IMR-90 (cell line): ENCODE results near the gene DVL1. TPM values are rescaled to one million over a fixed set of nuclear protein-coding genes. Genes with fewer than 3 reads are reported as not detected.

Source experiments
- ATAC-seq: fragments of 200-7000 bp; cut with Tn5 transposase; 2 replicates; pipeline ENCODE4 v1.9.1; 2020; ENCODE audit warnings: low read depth, mild to moderate bottlenecking, moderate library complexity
- BruUV-seq: library from RNA; stranded (reverse); fragments of 400-500 nt; replicated peaks from 2 replicates; lab custom pipeline; 2021; lab: Mats Ljungman, UMichigan
- CTCF ChIA-PET: fragments of 300-600 bp; formaldehyde crosslinking; extraction: SDS; loops from one replicate; lab custom pipeline; 2021; ENCODE audit warnings: antibody characterized with exemption; lab: Yijun Ruan, JAX
- POLR2A ChIA-PET: fragments of 300-600 bp; sonication (Branson Sonifier 250); formaldehyde crosslinking; loops from one replicate; lab custom pipeline; 2022; ENCODE audit warnings: antibody characterized with exemption; ENCODE audit not compliant: unreplicated experiment; lab: Charles Lee
- DNase-seq: peaks from one replicate; pipeline ENCODE4 v3.0.0; 2013
- H2AFZ ChIP-seq: replicated peaks from 2 replicates; pipeline ENCODE3; 2013; ENCODE audit warnings: low read length, mild to moderate bottlenecking; ENCODE audit not compliant: poor library complexity
- H2AK5ac ChIP-seq: 2 replicates; pipeline ENCODE4 v1.6.1; 2013; ENCODE audit warnings: low read depth, low read length, inconsistent platforms
- H2AK9ac ChIP-seq: replicated peaks from 2 replicates; pipeline ENCODE3; 2013; ENCODE audit warnings: mild to moderate bottlenecking, low read depth, low read length, moderate library complexity; ENCODE audit not compliant: poor library complexity
- H2BK120ac ChIP-seq: 2 replicates; pipeline ENCODE4 v1.6.1; 2013; ENCODE audit warnings: low read depth, low read length, inconsistent platforms
- H2BK15ac ChIP-seq: 3 replicates; pipeline ENCODE4 v1.6.1; 2013; ENCODE audit warnings: low read depth, low read length, inconsistent platforms
- H2BK20ac ChIP-seq: 2 replicates; pipeline ENCODE4 v1.6.1; 2013; ENCODE audit warnings: low read depth, mild to moderate bottlenecking, inconsistent platforms, low read length, moderate library complexity
- H2BK5ac ChIP-seq: 2 replicates; pipeline ENCODE4 v1.6.1; 2013; ENCODE audit warnings: mild to moderate bottlenecking, low read depth, low read length, inconsistent platforms; ENCODE audit not compliant: poor library complexity, severe bottlenecking
- H3K14ac ChIP-seq: replicated peaks from 2 replicates; pipeline ENCODE4 v1.6.1; 2013; ENCODE audit warnings: low read depth, low read length, inconsistent platforms
- H3K18ac ChIP-seq: 2 replicates; pipeline ENCODE4 v1.6.1; 2013; ENCODE audit warnings: low read depth, low read length, control low read depth
- H3K23ac ChIP-seq: 2 replicates; pipeline ENCODE4 v1.6.1; 2013; ENCODE audit warnings: low read depth, low read length, inconsistent platforms
- H3K27ac ChIP-seq: 2 replicates; pipeline ENCODE4 v1.5.1; 2013; ENCODE audit warnings: mild to moderate bottlenecking, control low read depth, low read length; ENCODE audit not compliant: insufficient read depth
- H3K27me3 ChIP-seq: 2 replicates; pipeline ENCODE4 v1.6.1; 2013; ENCODE audit warnings: low read length; ENCODE audit not compliant: control insufficient read depth, insufficient read depth
- H3K36me3 ChIP-seq: 2 replicates; pipeline ENCODE4 v1.6.1; 2013; ENCODE audit warnings: low read length, mixed read lengths; ENCODE audit not compliant: control insufficient read depth, insufficient read depth
- H3K4ac ChIP-seq: 2 replicates; pipeline ENCODE4 v1.6.1; 2013; ENCODE audit warnings: low read depth, low read length, inconsistent platforms
- H3K4me1 ChIP-seq: 2 replicates; pipeline ENCODE4 v1.6.1; 2013; ENCODE audit warnings: low read length, mixed read lengths; ENCODE audit not compliant: control insufficient read depth, insufficient read depth
- H3K4me2 ChIP-seq: 2 replicates; pipeline ENCODE4 v1.6.1; 2013; ENCODE audit warnings: low read depth, mild to moderate bottlenecking, control low read depth, low read length, moderate library complexity
- H3K4me3 ChIP-seq: 2 replicates; pipeline ENCODE4 v1.5.1; 2013; ENCODE audit warnings: low read depth, mild to moderate bottlenecking, control low read depth, low read length, moderate library complexity; ENCODE audit not compliant: insufficient read depth
- H3K56ac ChIP-seq: 2 replicates; pipeline ENCODE4 v1.6.1; 2013; ENCODE audit warnings: low read length, inconsistent platforms; ENCODE audit not compliant: insufficient read depth; ENCODE audit errors: extremely low read depth
- H3K79me1 ChIP-seq, 2 experiments: 2 replicates each; pipeline ENCODE4 v1.6.1; 2013; ENCODE audit warnings: low read length in 2 of 2, inconsistent platforms in 1 of 2, low read depth in 1 of 2
- H3K9ac ChIP-seq: 2 replicates; pipeline ENCODE4 v1.6.1; 2013; ENCODE audit warnings: low read depth, low read length, control low read depth
- H3K9me1 ChIP-seq: 2 replicates; pipeline ENCODE4 v1.6.1; 2013; ENCODE audit warnings: low read length, inconsistent platforms; ENCODE audit not compliant: insufficient read depth
- H3K9me3 ChIP-seq: 2 replicates; pipeline ENCODE4 v1.6.1; 2013; ENCODE audit warnings: low read length; ENCODE audit not compliant: control insufficient read depth, insufficient read depth
- H4K20me1 ChIP-seq: 2 replicates; pipeline ENCODE4 v1.6.1; 2013; ENCODE audit warnings: low read length, inconsistent platforms; ENCODE audit not compliant: insufficient read depth
- H4K5ac ChIP-seq: 2 replicates; pipeline ENCODE4 v1.6.1; 2013; ENCODE audit warnings: mild to moderate bottlenecking, low read depth, low read length, control low read depth
- H4K8ac ChIP-seq, 2 experiments: 2 replicates each; pipeline ENCODE4 v1.6.1; 2013; ENCODE audit warnings: low read depth in 2 of 2, low read length in 2 of 2, control low read depth in 1 of 2, inconsistent platforms in 1 of 2
- H4K91ac ChIP-seq: 2 replicates; pipeline ENCODE4 v1.6.1; 2013; ENCODE audit warnings: low read depth, low read length, inconsistent platforms; ENCODE audit not compliant: insufficient read depth
- BHLHE40 ChIP-seq: fragments of 150-350 bp; IDR thresholded peaks from 2 replicates; pipeline ENCODE4 v1.6.1; 2016; ENCODE audit warnings: mild to moderate bottlenecking, low read depth, low read length
- CHD1 ChIP-seq: IDR thresholded peaks from 2 replicates; pipeline ENCODE4 v1.6.1; 2012; ENCODE audit warnings: low read depth, low read length, improper control_type of control experiment
- FOS ChIP-seq: fragments of 150-350 bp; IDR thresholded peaks from 2 replicates; pipeline ENCODE4 v1.6.1; 2016; ENCODE audit warnings: low read depth, low read length
- MAFK ChIP-seq: IDR thresholded peaks from 2 replicates; pipeline ENCODE4 v1.6.1; 2012; ENCODE audit warnings: low read depth, low read length, improper control_type of control experiment
- MAZ ChIP-seq: IDR thresholded peaks from 2 replicates; pipeline ENCODE4 v1.6.1; 2012; ENCODE audit warnings: low read depth, mild to moderate bottlenecking, low read length, improper control_type of control experiment, moderate library complexity, borderline replicate concordance
- MXI1 ChIP-seq: IDR thresholded peaks from 2 replicates; pipeline ENCODE4 v1.6.1; 2012; ENCODE audit warnings: low read depth, mild to moderate bottlenecking, low read length, moderate library complexity, borderline replicate concordance
- NFE2L2 ChIP-seq: fragments of 150-350 bp; IDR thresholded peaks from 2 replicates; pipeline ENCODE4 v1.6.1; 2016; ENCODE audit warnings: low read depth, mild to moderate bottlenecking, low read length
- POLR2A ChIP-seq: IDR thresholded peaks from 2 replicates; pipeline ENCODE4 v1.6.1; 2012; ENCODE audit warnings: mild to moderate bottlenecking, low read depth, low read length
- RAD21 ChIP-seq: IDR thresholded peaks from 2 replicates; pipeline ENCODE4 v1.6.1; 2012; ENCODE audit warnings: low read length, improper control_type of control experiment
- RCOR1 ChIP-seq: IDR thresholded peaks from 2 replicates; pipeline ENCODE4 v1.6.1; 2012; ENCODE audit warnings: mild to moderate bottlenecking, low read length, improper control_type of control experiment; ENCODE audit not compliant: insufficient replicate concordance
- SMC3 ChIP-seq: fragments of 150-350 bp; IDR thresholded peaks from 2 replicates; pipeline ENCODE4 v1.6.1; 2016; ENCODE audit warnings: low read depth, mild to moderate bottlenecking, antibody characterized with exemption, low read length, moderate library complexity
- WGBS, 2 experiments: methylation state at CpG; one replicate each; pipeline versions ENCODE4 v1.1.5 to v1.1.7; 2013; ENCODE audit warnings: missing lambda C conversion rate in 2 of 2; ENCODE audit not compliant: insufficient read length in 1 of 2; ENCODE audit errors: extremely low coverage in 2 of 2; 5-methylcytosine and 5-hydroxymethylcytosine counted together
- dilution Hi-C: fragments of 300-500 bp; cut with HindIII; formaldehyde crosslinking; loops from one replicate; pipeline ENCODE4 v1.14.3; 2018; ENCODE audit warnings: low sequenced_read_pairs; ENCODE audit not compliant: unreplicated experiment
- in situ Hi-C: fragments of 300-500 bp; cut with MboI; formaldehyde crosslinking; loops from 3 replicates; pipeline ENCODE4 v1.14.3; 2019; ENCODE audit warnings: low sequenced_read_pairs, inconsistent platforms, mixed read lengths
- intact Hi-C: fragments of 100-400 bp; cut with micrococcal nuclease; formaldehyde crosslinking; loops from 2 replicates; pipeline ENCODE4 v1.10.0; 2022
- polyA plus RNA-seq, 3 experiments: library from polyadenylated mRNA; depleted of rRNA; stranded (reverse); fragments of >200 nt; gene quantifications; 2 replicates each; pipeline ENCODE4 v1.2.3, GENCODE V29; 2012; ENCODE audit warnings: low replicate concordance in 1 of 3
- total RNA-seq: library from RNA; depleted of rRNA; stranded (reverse); fragments of >200 nt; gene quantifications from 2 replicates; pipeline ENCODE4 v1.2.3, GENCODE V29; 2012
- TF ChIP-seq, protein P1 (sequence below): conservative IDR thresholded peaks from 2 replicates; pipeline ENCODE4 v1.5.1; 2012; ENCODE audit warnings: mild to moderate bottlenecking, low read depth, low read length, improper control_type of control experiment
- TF ChIP-seq, protein P2 (sequence below): fragments of 150-350 bp; IDR thresholded peaks from 2 replicates; pipeline ENCODE4 v1.6.1; 2016; ENCODE audit warnings: low read depth, mild to moderate bottlenecking, low read length, moderate library complexity, borderline replicate concordance
- TF ChIP-seq, protein P3 (sequence below): fragments of 150-350 bp; IDR thresholded peaks from 2 replicates; pipeline ENCODE4 v1.6.1; 2017; ENCODE audit warnings: mild to moderate bottlenecking, antibody characterized with exemption, low read length, low read depth

Gene DVL1
- total and polyA plus RNA-seq, 2 of the 4 experiments (the other 2 are of a cell fraction), result 27.2 to 35.9 TPM

DNA sequence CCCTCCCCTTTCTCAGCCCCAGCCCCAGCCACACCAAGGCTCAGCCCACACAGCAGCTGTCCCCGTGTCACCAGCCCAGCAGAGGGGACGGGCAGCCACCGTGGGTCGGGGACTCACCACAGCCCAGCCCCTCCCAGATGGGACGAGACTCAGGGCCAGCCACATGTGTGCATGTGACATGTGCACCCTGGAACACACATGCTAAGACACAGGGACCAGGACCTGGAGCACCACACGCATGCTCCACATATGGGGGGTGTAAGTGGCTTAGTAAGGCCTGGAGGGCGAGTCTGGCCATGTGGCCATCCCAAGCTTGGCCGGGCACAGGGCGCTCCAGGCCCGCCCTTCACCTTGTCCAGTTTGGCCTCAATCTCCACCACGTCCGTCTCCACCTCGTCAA, 45.5 kb downstream of the DVL1 start (continued):
- no peak for TF ChIP-seq BHLHE40

DNA sequence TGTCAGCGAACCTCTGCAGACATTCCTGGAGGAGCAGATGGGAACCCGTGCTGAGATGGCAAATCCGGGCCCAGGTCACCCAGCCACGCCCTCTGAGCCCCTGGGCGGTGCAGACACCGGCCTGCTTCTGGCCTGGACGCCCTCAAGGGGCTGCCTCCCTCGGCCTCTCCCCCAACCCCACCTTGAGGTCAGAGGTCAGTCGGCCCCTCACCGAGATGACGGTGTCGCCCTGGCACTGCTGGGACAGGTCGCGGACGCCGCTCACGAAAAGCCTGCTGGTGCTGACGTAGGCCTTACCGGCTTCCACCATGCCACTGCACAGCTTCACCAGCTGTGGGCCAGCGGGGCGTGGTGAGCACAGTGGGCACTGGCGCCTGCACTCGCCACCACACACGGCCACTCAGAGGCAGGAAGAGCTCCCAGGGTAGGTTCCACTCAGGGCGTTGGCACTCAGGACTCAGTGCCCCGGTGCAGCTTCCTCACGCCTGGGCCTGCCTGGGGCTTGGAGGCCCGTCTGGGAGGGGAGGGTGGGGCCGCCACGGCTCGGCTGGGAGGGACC, 46.2 kb downstream of the DVL1 start:
- ChIA-PET CTCF (interaction anchor here (0.7 kb wide), 1 partner anchor 27 kb away, joined by 3 read pairs; no protein-coding TSS in a partner anchor), POLR2A (no interaction called here)
- H2AFZ ChIP-seq, result no peak overlapping the region
- peaks cover 9% of the 10 kb centered on the region for H3K36me3 ChIP-seq
- no peak overlapping the region for H3K14ac ChIP-seq
- H3K4me3 ChIP-seq, result no peak overlapping the region
- peaks cover 25% of the 10 kb centered on the region for H3K4me1 ChIP-seq
- H4K5ac ChIP-seq, result no peak overlapping the region
- H3K27ac ChIP-seq, result no peak overlapping the region
- peaks cover 3% of the 10 kb centered on the region for H3K9me1 ChIP-seq
- no peak overlapping the region for H3K56ac ChIP-seq
- no peak overlapping the region for H3K9ac ChIP-seq
- no peak overlapping the region for H2BK5ac ChIP-seq
- peaks cover 3 to 53% of the 10 kb centered on the region in 2 experiments; a peak in 3 of 4 replicates for H3K79me1 ChIP-seq
- intact Hi-C loops, result no loop called here
- no peak overlapping the region for H3K4ac ChIP-seq
- H3K18ac ChIP-seq, result no peak overlapping the region
- DNase-seq, result no peak
- BruUV-seq, result no TSS peak
- no peak overlapping the region for H3K4me2 ChIP-seq
- H3K23ac ChIP-seq, result no peak overlapping the region
- dilution Hi-C loops, result no loop called here
- H4K20me1 ChIP-seq, result peaks cover 56% of the 10 kb centered on the region
- peak overlapping the region; percentile 76 for H2AK9ac ChIP-seq
- no peak overlapping the region for H4K91ac ChIP-seq
- no peaks in the 10 kb centered on the region for H3K27me3 ChIP-seq
- WGBS, 2 experiments, result 93% methylated on average over 14 of the region's 31 CpGs; no CpG with 5 or more reads in 1 of the 2 experiments
- H2AK5ac ChIP-seq, result peak overlapping the region; percentile 15; the same call in 1 of the 2 replicates
- no peak for ATAC-seq
- in situ Hi-C loops, result no loop called here
- H3K9me3 ChIP-seq, result no peaks in the 10 kb centered on the region
- H2BK120ac ChIP-seq, result no peak overlapping the region
- no peak overlapping the region for H4K8ac ChIP-seq
- no peak overlapping the region for H2BK20ac ChIP-seq
- H2BK15ac ChIP-seq, result no peak overlapping the region
- no peak for TF ChIP-seq CHD1
- no peak for TF ChIP-seq RAD21
- no peak for TF ChIP-seq FOS
- TF ChIP-seq, protein P1, sequence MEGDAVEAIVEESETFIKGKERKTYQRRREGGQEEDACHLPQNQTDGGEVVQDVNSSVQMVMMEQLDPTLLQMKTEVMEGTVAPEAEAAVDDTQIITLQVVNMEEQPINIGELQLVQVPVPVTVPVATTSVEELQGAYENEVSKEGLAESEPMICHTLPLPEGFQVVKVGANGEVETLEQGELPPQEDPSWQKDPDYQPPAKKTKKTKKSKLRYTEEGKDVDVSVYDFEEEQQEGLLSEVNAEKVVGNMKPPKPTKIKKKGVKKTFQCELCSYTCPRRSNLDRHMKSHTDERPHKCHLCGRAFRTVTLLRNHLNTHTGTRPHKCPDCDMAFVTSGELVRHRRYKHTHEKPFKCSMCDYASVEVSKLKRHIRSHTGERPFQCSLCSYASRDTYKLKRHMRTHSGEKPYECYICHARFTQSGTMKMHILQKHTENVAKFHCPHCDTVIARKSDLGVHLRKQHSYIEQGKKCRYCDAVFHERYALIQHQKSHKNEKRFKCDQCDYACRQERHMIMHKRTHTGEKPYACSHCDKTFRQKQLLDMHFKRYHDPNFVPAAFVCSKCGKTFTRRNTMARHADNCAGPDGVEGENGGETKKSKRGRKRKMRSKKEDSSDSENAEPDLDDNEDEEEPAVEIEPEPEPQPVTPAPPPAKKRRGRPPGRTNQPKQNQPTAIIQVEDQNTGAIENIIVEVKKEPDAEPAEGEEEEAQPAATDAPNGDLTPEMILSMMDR, result no peak
- no peak for TF ChIP-seq POLR2A
- no peak for TF ChIP-seq MXI1
- TF ChIP-seq SMC3, result no peak
- TF ChIP-seq, protein P2, sequence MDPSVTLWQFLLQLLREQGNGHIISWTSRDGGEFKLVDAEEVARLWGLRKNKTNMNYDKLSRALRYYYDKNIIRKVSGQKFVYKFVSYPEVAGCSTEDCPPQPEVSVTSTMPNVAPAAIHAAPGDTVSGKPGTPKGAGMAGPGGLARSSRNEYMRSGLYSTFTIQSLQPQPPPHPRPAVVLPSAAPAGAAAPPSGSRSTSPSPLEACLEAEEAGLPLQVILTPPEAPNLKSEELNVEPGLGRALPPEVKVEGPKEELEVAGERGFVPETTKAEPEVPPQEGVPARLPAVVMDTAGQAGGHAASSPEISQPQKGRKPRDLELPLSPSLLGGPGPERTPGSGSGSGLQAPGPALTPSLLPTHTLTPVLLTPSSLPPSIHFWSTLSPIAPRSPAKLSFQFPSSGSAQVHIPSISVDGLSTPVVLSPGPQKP, result no peak
- TF ChIP-seq, protein P3, sequence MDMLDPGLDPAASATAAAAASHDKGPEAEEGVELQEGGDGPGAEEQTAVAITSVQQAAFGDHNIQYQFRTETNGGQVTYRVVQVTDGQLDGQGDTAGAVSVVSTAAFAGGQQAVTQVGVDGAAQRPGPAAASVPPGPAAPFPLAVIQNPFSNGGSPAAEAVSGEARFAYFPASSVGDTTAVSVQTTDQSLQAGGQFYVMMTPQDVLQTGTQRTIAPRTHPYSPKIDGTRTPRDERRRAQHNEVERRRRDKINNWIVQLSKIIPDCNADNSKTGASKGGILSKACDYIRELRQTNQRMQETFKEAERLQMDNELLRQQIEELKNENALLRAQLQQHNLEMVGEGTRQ, result no peak
- TF ChIP-seq RCOR1, result no peak
- TF ChIP-seq NFE2L2, result no peak
- no peak for TF ChIP-seq MAZ
- no peak for TF ChIP-seq MAFK
- TF ChIP-seq BHLHE40, result no peak
